ENCODE measurements around the gene NOSIP. TPM values are rescaled to one million over a fixed set of nuclear protein-coding genes. Genes with fewer than 3 reads are reported as not detected.

NOSIP gene
- total and polyA plus RNA-seq, 5 donors from 2014 or later: 124 to 385 (median 280) TPM

- DNase-seq (no peak), ATAC-seq (ENCODE audit: low read depth in 2 of 2) (no peak)
- Histone ChIP-seq H3K27ac (ENCODE audit: insufficient read depth, low read length, poor library complexity, severe bottlenecking) (peak overlapping the region; percentile 85), H3K4me1 (ENCODE audit: control insufficient read depth, insufficient read depth, low read length, poor library complexity, severe bottlenecking) (peaks cover 33% of the 10 kb centered on the region), H3K36me3 (ENCODE audit: control insufficient read depth, insufficient read depth, low read length) (peaks cover 8% of the 10 kb centered on the region), H3K4me3 (ENCODE audit: low read depth, low read length) (no peak overlapping the region), H3K27me3 (ENCODE audit: control insufficient read depth, insufficient read depth, low read length) (no peaks in the 10 kb centered on the region), H3K9me3 (ENCODE audit: control insufficient read depth in 2 of 2, low read length in 2 of 2) (no peaks in the 10 kb centered on the region)
- peak overlapping the region in 2 of 3 donors; percentile 94 to 97 for H3K27ac Mint-ChIP-seq
- H3K4me3 Mint-ChIP-seq: peak overlapping the region; percentile 40 to 94 (median 81)
- peaks cover 7% of the 10 kb centered on the region for H3K27me3 Mint-ChIP-seq
- peaks cover 10% of the 10 kb centered on the region for H3K36me3 Mint-ChIP-seq
- peaks cover 0 to 42% (median 24%) of the 10 kb centered on the region in 4 donors for H3K4me1 Mint-ChIP-seq
- no peaks in the 10 kb centered on the region for H3K9me3 Mint-ChIP-seq
Measured at GRCh38 chr19:49589502-49589905, 9.1 kb upstream of the NOSIP start.

DNA sequence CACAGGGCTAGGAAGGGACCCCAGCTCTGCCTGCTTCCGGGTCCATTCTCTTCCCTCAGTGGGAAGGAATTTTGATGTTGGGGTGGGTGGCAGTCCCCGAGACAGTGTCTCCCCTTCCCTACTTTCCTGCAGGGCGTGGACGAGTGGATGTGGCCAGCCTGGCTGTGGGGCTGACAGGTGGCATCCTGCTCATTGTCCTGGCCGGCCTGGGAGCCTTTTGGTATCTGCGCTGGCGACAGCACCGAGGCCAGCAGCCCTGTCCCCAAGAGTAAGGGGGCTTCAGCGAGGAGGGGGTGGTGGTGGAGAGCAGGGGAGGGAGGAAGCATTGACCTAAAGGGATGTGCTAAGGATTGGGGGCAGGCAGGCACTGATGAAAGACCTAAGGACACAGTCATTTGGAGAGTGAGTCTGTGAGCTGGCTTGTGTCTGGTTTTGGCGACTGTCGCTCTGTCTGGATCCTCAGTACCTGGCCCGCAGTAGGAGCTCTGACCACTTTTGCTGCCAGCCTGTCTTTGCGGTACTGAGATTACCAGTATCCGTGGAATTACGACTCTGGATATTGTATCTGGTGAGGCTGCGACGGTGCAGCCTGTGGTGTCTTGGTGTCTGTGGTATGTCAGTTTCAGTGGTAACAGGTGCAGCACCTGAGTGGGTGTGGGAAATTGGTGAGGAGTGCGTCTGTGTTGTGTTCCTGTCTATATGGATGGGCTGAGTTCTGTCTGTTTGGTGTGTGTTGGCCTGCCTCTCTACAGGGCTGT is 8.2 kb upstream of the NOSIP start:
- H3K36me3 ChIP-seq (ENCODE audit: control insufficient read depth, insufficient read depth, low read length): no peaks in the 10 kb centered on the region
- Mint-ChIP-seq H3K36me3 (peaks cover 2% of the 10 kb centered on the region), H3K27me3 (peaks cover 7% of the 10 kb centered on the region), H3K4me1 (peaks cover 0 to 33% (median 16%) of the 10 kb centered on the region in 4 donors), H3K4me3 (peak overlapping the region in 2 of 4 donors; percentile 2 to 67), H3K9me3 (no peaks in the 10 kb centered on the region), H3K27ac (peak overlapping the region; percentile 4 to 74 (median 68))
- H3K4me1 ChIP-seq (ENCODE audit: control insufficient read depth, insufficient read depth, low read length, poor library complexity, severe bottlenecking): peaks cover 27% of the 10 kb centered on the region
- H3K27ac ChIP-seq (ENCODE audit: insufficient read depth, low read length, poor library complexity, severe bottlenecking): peak overlapping the region; percentile 43
- DNase-seq: peak; percentile 40 to 49 (median 45)
- no peaks in the 10 kb centered on the region for H3K9me3 ChIP-seq (ENCODE audit: control insufficient read depth in 2 of 2, low read length in 2 of 2)
- no peak overlapping the region for H3K4me3 ChIP-seq (ENCODE audit: low read depth, low read length)
- no peak for ATAC-seq (ENCODE audit: low read depth in 2 of 2)
- H3K27me3 ChIP-seq (ENCODE audit: control insufficient read depth, insufficient read depth, low read length): no peaks in the 10 kb centered on the region

GRCh38 chr19:49587227-49587626 is 6.9 kb upstream of the NOSIP start:
- no peak overlapping the region for H3K27ac ChIP-seq (ENCODE audit: insufficient read depth, low read length, poor library complexity, severe bottlenecking)
- H3K4me3 Mint-ChIP-seq: no peak overlapping the region
- H3K27me3 Mint-ChIP-seq: peaks cover 7% of the 10 kb centered on the region
- H3K27ac Mint-ChIP-seq: no peak overlapping the region
- H3K4me3 ChIP-seq (ENCODE audit: low read depth, low read length): no peak overlapping the region
- H3K36me3 ChIP-seq (ENCODE audit: control insufficient read depth, insufficient read depth, low read length): no peaks in the 10 kb centered on the region
- peaks cover 16% of the 10 kb centered on the region for H3K4me1 ChIP-seq (ENCODE audit: control insufficient read depth, insufficient read depth, low read length, poor library complexity, severe bottlenecking)
- no peaks in the 10 kb centered on the region for H3K36me3 Mint-ChIP-seq
- H3K9me3 ChIP-seq (ENCODE audit: control insufficient read depth in 2 of 2, low read length in 2 of 2): no peaks in the 10 kb centered on the region
- no peaks in the 10 kb centered on the region for H3K27me3 ChIP-seq (ENCODE audit: control insufficient read depth, insufficient read depth, low read length)
- H3K4me1 Mint-ChIP-seq: peaks cover 0 to 20% (median 7%) of the 10 kb centered on the region in 4 donors
- DNase-seq (no peak), ATAC-seq (ENCODE audit: low read depth in 2 of 2) (no peak)
- no peaks in the 10 kb centered on the region for H3K9me3 Mint-ChIP-seq

GRCh38 chr19:49585023-49585422 is 4.7 kb upstream of the NOSIP start:
- no peak overlapping the region for H3K27ac ChIP-seq (ENCODE audit: insufficient read depth, low read length, poor library complexity, severe bottlenecking)
- ATAC-seq (ENCODE audit: low read depth in 2 of 2) (no peak), DNase-seq (no peak)
- Mint-ChIP-seq H3K36me3 (no peaks in the 10 kb centered on the region), H3K4me3 (peak overlapping the region in 1 of 4 donors; percentile 28), H3K9me3 (peaks cover 0 to 1% (median 0%) of the 10 kb centered on the region in 7 donors), H3K27me3 (peaks cover 7% of the 10 kb centered on the region), H3K4me1 (peaks cover 6 to 23% (median 14%) of the 10 kb centered on the region in 4 donors), H3K27ac (no peak overlapping the region)
- H3K36me3 ChIP-seq (ENCODE audit: control insufficient read depth, insufficient read depth, low read length): no peaks in the 10 kb centered on the region
- no peak overlapping the region for H3K4me3 ChIP-seq (ENCODE audit: low read depth, low read length)
- H3K9me3 ChIP-seq (ENCODE audit: control insufficient read depth in 2 of 2, low read length in 2 of 2): no peaks in the 10 kb centered on the region
- H3K4me1 ChIP-seq (ENCODE audit: control insufficient read depth, insufficient read depth, low read length, poor library complexity, severe bottlenecking): peaks cover 15% of the 10 kb centered on the region
- H3K27me3 ChIP-seq (ENCODE audit: control insufficient read depth, insufficient read depth, low read length): no peaks in the 10 kb centered on the region

DNA sequence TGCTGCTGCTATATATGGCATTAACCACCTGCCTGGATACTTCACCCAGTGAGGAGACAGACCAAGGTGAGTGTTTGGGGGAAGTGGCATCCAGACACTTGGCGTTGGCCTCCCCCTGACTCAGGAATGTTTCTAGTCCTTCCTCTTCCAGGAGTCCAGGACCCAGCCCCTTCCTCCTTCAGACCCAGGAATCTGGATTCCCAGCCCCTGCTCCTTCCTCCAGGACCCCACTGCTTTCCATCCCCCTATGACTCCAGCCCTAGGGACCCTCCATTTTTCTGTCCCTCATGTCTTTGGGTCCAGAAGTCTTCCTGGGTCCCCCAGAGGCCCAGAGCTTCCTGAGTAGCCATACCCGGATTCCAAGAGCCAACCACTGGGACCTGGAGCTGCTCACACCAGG is 2.9 kb upstream of the NOSIP start:
- Histone ChIP-seq H3K4me1 (ENCODE audit: control insufficient read depth, insufficient read depth, low read length, poor library complexity, severe bottlenecking) (peaks cover 24% of the 10 kb centered on the region), H3K4me3 (ENCODE audit: low read depth, low read length) (no peak overlapping the region), H3K27me3 (ENCODE audit: control insufficient read depth, insufficient read depth, low read length) (no peaks in the 10 kb centered on the region), H3K36me3 (ENCODE audit: control insufficient read depth, insufficient read depth, low read length) (peaks cover 2% of the 10 kb centered on the region), H3K27ac (ENCODE audit: insufficient read depth, low read length, poor library complexity, severe bottlenecking) (no peak overlapping the region), H3K9me3 (ENCODE audit: control insufficient read depth in 2 of 2, low read length in 2 of 2) (no peaks in the 10 kb centered on the region)
- Mint-ChIP-seq H3K4me3 (no peak overlapping the region), H3K27me3 (no peaks in the 10 kb centered on the region), H3K4me1 (peaks cover 16 to 26% (median 21%) of the 10 kb centered on the region in 4 donors), H3K27ac (no peak overlapping the region), H3K36me3 (no peaks in the 10 kb centered on the region), H3K9me3 (peaks cover 0 to 1% (median 0%) of the 10 kb centered on the region in 7 donors)
- ATAC-seq (ENCODE audit: low read depth in 2 of 2): no peak
- DNase-seq: no peak

- peaks cover 0 to 1% (median 0%) of the 10 kb centered on the region in 7 donors for H3K9me3 Mint-ChIP-seq
- no peaks in the 10 kb centered on the region for H3K27me3 Mint-ChIP-seq
- Histone ChIP-seq H3K9me3 (ENCODE audit: control insufficient read depth in 2 of 2, low read length in 2 of 2) (no peaks in the 10 kb centered on the region), H3K4me1 (ENCODE audit: control insufficient read depth, insufficient read depth, low read length, poor library complexity, severe bottlenecking) (peaks cover 28% of the 10 kb centered on the region), H3K27me3 (ENCODE audit: control insufficient read depth, insufficient read depth, low read length) (no peaks in the 10 kb centered on the region), H3K4me3 (ENCODE audit: low read depth, low read length) (peak within 1 kb of the TSS; percentile 94), H3K36me3 (ENCODE audit: control insufficient read depth, insufficient read depth, low read length) (peaks cover 10% of the 10 kb centered on the region), H3K27ac (ENCODE audit: insufficient read depth, low read length, poor library complexity, severe bottlenecking) (peak within 1 kb of the TSS; percentile 71)
- H3K27ac Mint-ChIP-seq: peak within 1 kb of the TSS; percentile 92 to 100 (median 96)
- peaks cover 16 to 39% (median 28%) of the 10 kb centered on the region in 4 donors for H3K4me1 Mint-ChIP-seq
- DNase-seq (no peak), ATAC-seq (ENCODE audit: low read depth in 2 of 2) (no peak)
- H3K36me3 Mint-ChIP-seq: peaks cover 6% of the 10 kb centered on the region
- peak within 1 kb of the TSS; percentile 88 to 97 (median 95) for H3K4me3 Mint-ChIP-seq
Measured at GRCh38 chr19:49581007-49581508, 702 bp upstream of the NOSIP start, which contains the start of gene PRRG2. Gene PRRG2, plus strand, starts transcription at chr19:49581316. Its CDS starts 1,904 bp downstream, at chr19:49583220.

DNA sequence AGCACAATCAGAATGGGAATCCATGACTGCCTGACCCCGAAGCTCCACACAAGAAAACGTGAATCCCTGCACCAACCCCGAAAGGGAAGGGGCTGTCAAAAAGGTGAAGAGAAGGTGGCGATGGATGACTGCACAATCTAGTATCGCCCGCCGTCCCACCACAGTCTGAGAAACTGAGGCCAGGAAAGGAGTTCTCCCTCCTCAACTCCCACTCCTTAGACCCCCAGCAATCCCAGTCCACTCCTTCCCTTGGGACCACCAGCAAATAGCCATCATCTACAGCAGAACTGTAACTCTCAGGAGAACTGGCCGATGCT is 451 bp downstream of the NOSIP start:
- Histone ChIP-seq H3K36me3 (ENCODE audit: control insufficient read depth, insufficient read depth, low read length) (peaks cover 19% of the 10 kb centered on the region), H3K27me3 (ENCODE audit: control insufficient read depth, insufficient read depth, low read length) (no peaks in the 10 kb centered on the region), H3K4me3 (ENCODE audit: low read depth, low read length) (peak overlapping the region; percentile 94), H3K4me1 (ENCODE audit: control insufficient read depth, insufficient read depth, low read length, poor library complexity, severe bottlenecking) (peaks cover 28% of the 10 kb centered on the region), H3K27ac (ENCODE audit: insufficient read depth, low read length, poor library complexity, severe bottlenecking) (peak overlapping the region; percentile 71), H3K9me3 (ENCODE audit: control insufficient read depth in 2 of 2, low read length in 2 of 2) (no peaks in the 10 kb centered on the region)
- Mint-ChIP-seq H3K36me3 (peaks cover 6% of the 10 kb centered on the region), H3K27ac (peak overlapping the region; percentile 92 to 100 (median 96)), H3K27me3 (no peaks in the 10 kb centered on the region), H3K9me3 (peaks cover 0 to 1% (median 0%) of the 10 kb centered on the region in 7 donors), H3K4me3 (peak overlapping the region; percentile 88 to 97 (median 95)), H3K4me1 (peaks cover 16 to 40% (median 28%) of the 10 kb centered on the region in 4 donors)
- no peak for ATAC-seq (ENCODE audit: low read depth in 2 of 2)
- no peak for DNase-seq

Measured in CD4-positive, CD25-positive, alpha-beta regulatory T cell (primary cell).